GM20000 (cell line): ENCODE data around the gene RFXANK.
"Not testable (repeated sequence)": the region's sequence is repeated elsewhere in the genome, so short reads cannot be mapped to it uniquely, and the experiment has no call there.

Source experiments
- DNase-seq: peaks from one replicate; pipeline ENCODE4 v3.0.0; 2012; ENCODE audit warnings: low spot score
- TF ChIP-seq, protein P1 (sequence below): IDR thresholded peaks from 2 replicates; pipeline ENCODE4 v1.5.1; 2012; ENCODE audit warnings: mild to moderate bottlenecking, control low read depth; ENCODE audit errors: extremely low read depth, missing control alignments

The RFXANK gene

DNA sequence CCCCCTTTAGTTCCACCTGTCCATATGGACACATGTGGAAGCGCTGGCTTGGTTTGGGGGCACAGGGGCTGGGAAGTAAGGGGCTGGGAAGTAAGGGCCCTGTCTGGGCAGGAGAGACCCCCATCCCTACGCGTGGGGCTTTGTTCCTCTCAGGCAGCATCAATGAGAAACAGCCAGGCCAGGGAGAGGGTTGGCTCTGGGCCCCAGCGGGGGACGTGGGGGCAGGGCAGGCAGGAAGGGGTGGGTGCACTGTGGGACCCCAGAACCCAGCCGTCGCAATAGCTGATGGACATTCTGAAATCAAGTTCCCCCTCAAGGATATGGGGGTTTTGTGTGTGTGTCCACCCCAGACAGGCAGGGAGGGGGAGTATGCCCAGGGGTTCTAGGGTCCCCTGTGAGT, 20.9 kb downstream of the RFXANK start:
- DNase-seq = peak; percentile 11
- TF ChIP-seq, protein P1, sequence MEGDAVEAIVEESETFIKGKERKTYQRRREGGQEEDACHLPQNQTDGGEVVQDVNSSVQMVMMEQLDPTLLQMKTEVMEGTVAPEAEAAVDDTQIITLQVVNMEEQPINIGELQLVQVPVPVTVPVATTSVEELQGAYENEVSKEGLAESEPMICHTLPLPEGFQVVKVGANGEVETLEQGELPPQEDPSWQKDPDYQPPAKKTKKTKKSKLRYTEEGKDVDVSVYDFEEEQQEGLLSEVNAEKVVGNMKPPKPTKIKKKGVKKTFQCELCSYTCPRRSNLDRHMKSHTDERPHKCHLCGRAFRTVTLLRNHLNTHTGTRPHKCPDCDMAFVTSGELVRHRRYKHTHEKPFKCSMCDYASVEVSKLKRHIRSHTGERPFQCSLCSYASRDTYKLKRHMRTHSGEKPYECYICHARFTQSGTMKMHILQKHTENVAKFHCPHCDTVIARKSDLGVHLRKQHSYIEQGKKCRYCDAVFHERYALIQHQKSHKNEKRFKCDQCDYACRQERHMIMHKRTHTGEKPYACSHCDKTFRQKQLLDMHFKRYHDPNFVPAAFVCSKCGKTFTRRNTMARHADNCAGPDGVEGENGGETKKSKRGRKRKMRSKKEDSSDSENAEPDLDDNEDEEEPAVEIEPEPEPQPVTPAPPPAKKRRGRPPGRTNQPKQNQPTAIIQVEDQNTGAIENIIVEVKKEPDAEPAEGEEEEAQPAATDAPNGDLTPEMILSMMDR = no peak

DNA sequence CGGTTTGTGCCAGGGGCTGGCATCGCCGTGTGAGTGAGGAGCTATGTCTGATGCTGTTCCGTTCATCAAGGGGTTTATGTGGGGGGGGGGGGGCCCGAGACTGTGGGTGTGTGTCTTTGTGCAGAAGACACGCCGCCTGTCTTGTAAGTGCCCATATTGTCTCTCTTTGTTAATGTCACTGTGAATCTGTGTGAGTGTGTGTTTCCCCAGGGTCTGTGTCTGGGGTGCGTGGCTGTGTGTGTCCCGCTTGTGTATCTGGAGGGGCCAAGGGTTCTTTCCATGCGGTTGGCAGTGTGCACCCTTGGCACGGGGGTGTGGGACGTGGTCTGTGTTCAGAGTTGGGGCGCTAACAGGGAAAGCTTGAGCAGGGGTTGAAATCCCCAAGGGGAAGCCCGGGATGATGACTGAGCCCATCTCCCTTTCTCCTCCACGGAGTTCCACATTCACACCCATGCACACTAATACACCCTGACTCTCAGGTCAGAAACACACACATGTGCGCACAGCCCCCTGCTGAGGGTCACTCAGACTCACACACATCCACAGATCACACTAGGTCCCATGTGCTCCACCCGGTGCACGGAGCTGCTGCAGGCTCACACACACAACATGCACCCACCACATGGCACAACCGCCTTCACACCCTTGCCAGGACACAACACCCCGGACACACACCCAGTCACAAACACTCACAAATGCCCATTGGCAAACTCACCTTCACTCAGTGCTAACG, 21.5 kb downstream of the RFXANK start:
- DNase-seq = no peak
- TF ChIP-seq, protein P1 = no peak

DNA sequence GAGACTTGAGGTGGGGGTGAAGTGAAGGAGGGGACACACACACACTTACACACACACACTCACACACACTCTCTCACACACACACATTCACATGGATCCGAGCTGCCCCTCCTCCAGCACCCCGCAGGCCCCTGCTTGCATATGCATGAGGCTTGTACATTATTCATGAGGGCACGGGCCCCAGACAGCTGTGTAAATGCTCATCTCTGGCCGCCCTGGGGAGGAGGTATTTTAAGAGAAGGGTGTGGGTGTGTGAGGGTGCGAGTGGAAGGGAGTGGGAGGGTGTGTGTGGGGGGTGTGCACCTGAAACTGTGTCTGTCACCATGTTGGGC, 22.1 kb downstream of the RFXANK start:
- DNase-seq = no peak
- TF ChIP-seq, protein P1 = no peak

DNA sequence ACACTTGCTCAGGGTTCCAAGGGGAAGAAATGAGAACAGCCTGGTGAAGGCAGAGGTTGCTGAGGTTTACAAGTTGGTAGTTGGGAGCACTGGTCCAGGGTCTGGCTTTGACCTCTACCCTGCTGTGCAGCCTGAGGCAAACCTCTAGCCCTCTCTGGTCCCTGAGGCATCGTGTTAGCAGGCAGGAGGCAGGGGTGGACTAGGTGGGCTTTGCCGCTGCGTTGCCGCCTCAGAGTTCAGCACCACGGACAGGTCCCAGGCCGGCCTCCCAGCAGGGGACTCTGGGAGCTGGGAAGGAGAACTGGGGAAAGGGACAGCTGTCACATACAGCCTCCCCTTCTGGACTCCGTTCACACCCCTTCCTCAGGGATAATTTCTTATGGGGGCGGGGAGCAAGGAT, 22.8 kb downstream of the RFXANK start:
- TF ChIP-seq, protein P1 = no peak
- no peak for DNase-seq

DNA sequence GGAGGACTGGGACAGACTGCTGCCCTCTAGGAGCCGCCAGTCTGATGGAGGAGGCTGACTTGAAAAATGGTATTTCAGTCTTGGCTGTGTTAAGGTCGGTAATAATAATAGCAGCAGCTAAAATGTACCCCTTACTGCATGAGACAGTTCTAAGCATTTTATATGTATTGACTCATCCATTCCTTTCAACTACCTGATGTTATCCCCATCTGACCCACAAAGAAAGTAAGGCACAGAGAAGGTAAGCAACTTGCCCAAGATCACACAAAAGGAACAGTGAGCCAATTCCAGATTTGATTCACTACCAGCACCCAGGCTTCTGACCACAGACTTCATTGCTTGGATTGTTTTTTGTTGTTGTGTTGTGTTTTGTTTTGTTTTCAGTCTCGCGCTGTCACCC, 23.7 kb downstream of the RFXANK start:
- DNase-seq = no peak
- TF ChIP-seq, protein P1 = no peak

DNA sequence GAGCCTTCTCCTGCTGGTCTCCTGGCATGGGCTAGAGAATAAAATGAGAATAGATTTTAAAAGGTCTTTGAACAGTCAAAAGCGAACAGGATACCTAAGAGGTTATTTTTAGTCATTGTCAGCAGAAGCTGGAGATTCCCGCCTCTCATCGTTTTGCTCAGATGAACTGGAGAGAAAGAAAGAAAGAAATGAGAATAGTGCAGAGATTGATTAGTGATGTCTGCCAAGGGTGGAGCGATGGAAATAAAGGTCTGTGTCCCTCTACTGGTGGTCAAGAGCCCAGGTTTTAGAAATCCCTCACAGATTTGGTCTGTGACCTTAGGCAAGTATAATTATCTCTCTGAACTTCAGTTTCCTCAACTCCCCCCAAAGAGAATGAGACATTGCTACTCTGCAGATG, 25.0 kb downstream of the RFXANK start:
- no peak for DNase-seq
- TF ChIP-seq, protein P1 = no peak

DNA sequence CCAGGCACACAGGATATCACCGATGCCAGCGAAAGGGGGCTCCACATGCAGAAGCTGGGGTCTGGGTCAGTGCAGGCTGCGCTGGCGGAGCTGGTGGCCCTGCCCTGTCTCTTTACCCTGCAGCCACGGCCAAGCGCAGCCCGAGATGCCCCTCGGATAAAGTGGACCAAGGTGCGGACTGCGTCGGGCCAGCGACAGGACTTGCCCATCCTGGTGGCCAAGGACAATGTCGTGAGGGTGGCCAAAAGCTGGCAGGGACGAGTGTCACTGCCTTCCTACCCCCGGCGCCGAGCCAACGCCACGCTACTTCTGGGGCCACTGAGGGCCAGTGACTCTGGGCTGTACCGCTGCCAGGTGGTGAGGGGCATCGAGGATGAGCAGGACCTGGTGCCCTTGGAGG, 26.9 kb downstream of the RFXANK start:
- no peak for DNase-seq
- TF ChIP-seq, protein P1 = no peak

DNA sequence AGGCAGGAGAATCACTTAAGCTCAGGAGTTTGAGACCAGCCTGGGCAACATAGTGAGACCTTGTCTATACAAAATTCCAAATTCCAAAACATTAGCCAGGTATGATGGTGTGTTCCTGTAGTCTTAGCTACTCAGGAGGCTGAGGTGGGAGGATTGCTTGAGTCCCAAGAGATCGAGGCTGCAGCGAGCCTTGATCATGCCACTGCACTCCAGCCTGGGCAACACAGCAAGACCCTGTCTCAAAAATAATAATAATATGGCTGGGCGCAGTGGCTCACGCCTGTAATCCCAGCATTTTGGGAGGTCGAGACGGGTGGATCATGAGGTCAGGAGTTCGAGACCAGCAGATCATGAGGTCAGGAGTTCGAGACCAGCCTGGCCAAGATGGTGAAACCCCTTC, 28.9 kb downstream of the RFXANK start:
- DNase-seq = not testable (repeated sequence)
